ENCODE measurements around the gene GLA. TPM values are rescaled to one million over a fixed set of nuclear protein-coding genes. Genes with fewer than 3 reads are reported as not detected.
A peak's percentile ranks its signal among the peaks of the same experiment; 100 is the strongest.

Gene GLA
- total RNA-seq = 26.8 and 29.3 TPM in 2 replicates

GRCh38 chrX:101407748-101408531 is at the start of gene GLA, which contains the start of gene HNRNPH2:
TSS of gene GLA (minus strand) at chrX:101407925. CDS start at chrX:101407903, 22 bp downstream.
TSS of gene HNRNPH2 (plus strand) at chrX:101408222. CDS start at chrX:101411989, 3,767 bp downstream.
- DNase-seq = peak; percentile 98

- DNase-seq = peak; percentile 42
Observed at GRCh38 chrX:101452056-101452455, 44.3 kb upstream of the GLA start.

- no peak for DNase-seq
Observed at GRCh38 chrX:101450961-101451360, 43.2 kb upstream of the GLA start.

- no peak for DNase-seq
Observed at GRCh38 chrX:101450085-101450484, 42.4 kb upstream of the GLA start.

GRCh38 chrX:101449279-101449678 is 41.6 kb upstream of the GLA start:
- DNase-seq = no peak

- no peak for DNase-seq
Observed at GRCh38 chrX:101442085-101442484, 34.4 kb upstream of the GLA start.

- DNase-seq = no peak
Observed at GRCh38 chrX:101430457-101431078, 22.8 kb upstream of the GLA start.

- no peak for DNase-seq
Observed at GRCh38 chrX:101429934-101430333, 22.2 kb upstream of the GLA start.

GRCh38 chrX:101427954-101428353 is 20.2 kb upstream of the GLA start:
- DNase-seq = no peak

- DNase-seq = no peak
Observed at GRCh38 chrX:101419489-101419888, 11.8 kb upstream of the GLA start.

GRCh38 chrX:101417981-101418841 is 10.5 kb upstream of the GLA start:
- DNase-seq = peak; percentile 52

- DNase-seq = no peak
Observed at GRCh38 chrX:101417190-101417589, 9.5 kb upstream of the GLA start.

GRCh38 chrX:101416691-101417090 is 9.0 kb upstream of the GLA start:
- DNase-seq = no peak

- peak; percentile 83 for DNase-seq
Observed at GRCh38 chrX:101415180-101416145, 7.7 kb upstream of the GLA start.

GRCh38 chrX:101411984-101412383 is 4.3 kb upstream of the GLA start:
- no peak for DNase-seq

GRCh38 chrX:101410461-101410860 is 2.7 kb upstream of the GLA start:
- DNase-seq = peak; percentile 15

GRCh38 chrX:101409043-101409442 is 1.3 kb upstream of the GLA start:
- no peak for DNase-seq

GRCh38 chrX:101408532-101408841 is 762 bp upstream of the GLA start:
- DNase-seq = no peak

GRCh38 chrX:101407167-101407747 is 468 bp downstream of the GLA start:
- no peak for DNase-seq

GRCh38 chrX:101399825-101400224 is 7.9 kb downstream of the GLA start:
- DNase-seq = no peak

GRCh38 chrX:101398694-101399093 is 9.0 kb downstream of the GLA start:
- no peak for DNase-seq

GRCh38 chrX:101397779-101398178 is 9.9 kb downstream of the GLA start:
- peak; percentile 48 for DNase-seq

All from dermis blood vessel endothelial cell (primary cell).